AG04450 (cell line): ENCODE results near the gene PRSS12. TPM values are rescaled to one million over a fixed set of nuclear protein-coding genes. Genes with fewer than 3 reads are reported as not detected.
"Not testable (repeated sequence)": the region's sequence is repeated elsewhere in the genome, so short reads cannot be mapped to it uniquely, and the experiment has no call there.

Experiments
- CTCF ChIA-PET: fragments of 300-600, 350-600 bp; formaldehyde crosslinking; extraction: SDS; loops from one replicate; lab custom pipeline; 2022; ENCODE audit warnings: antibody characterized with exemption, inconsistent platforms; lab: Charles Lee
- POLR2A ChIA-PET: fragments of 350-600 bp; formaldehyde crosslinking; extraction: SDS; loops from one replicate; lab custom pipeline; 2021; ENCODE audit warnings: antibody characterized with exemption, inconsistent platforms; lab: Yijun Ruan, JAX
- DNase-seq: peaks from one replicate; pipeline ENCODE4 v3.0.0-alpha.2; 2011; ENCODE audit warnings: low read depth, low spot score
- H3K27ac ChIP-seq: one replicate; pipeline ENCODE4 v1.5.1; 2012; ENCODE audit warnings: low read depth, low read length, control low read depth
- H3K27me3 ChIP-seq: one replicate; pipeline ENCODE4 v1.6.0; 2012; ENCODE audit warnings: low read length; ENCODE audit not compliant: control insufficient read depth, insufficient read depth
- H3K4me3 ChIP-seq: 2 replicates; pipeline ENCODE4 v1.5.1; 2011; ENCODE audit warnings: mild to moderate bottlenecking, low read depth, low read length, control low read depth
- H3K9me3 ChIP-seq: 2 replicates; pipeline ENCODE4 v1.5.1; 2012; ENCODE audit warnings: low read length; ENCODE audit not compliant: control insufficient read depth, insufficient read depth
- CTCF ChIP-seq: IDR thresholded peaks from 2 replicates; pipeline ENCODE4 v1.5.1; 2011; ENCODE audit warnings: low read depth, low read length, control low read depth, inconsistent platforms
- polyA plus RNA-seq: library from polyadenylated mRNA; depleted of rRNA; stranded (reverse); fragments of >200 nt; gene quantifications from 2 replicates; pipeline ENCODE4 v1.2.3, GENCODE V29; 2011

PRSS12 gene
- polyA plus RNA-seq, 1 experiment = 155 TPM

- Histone ChIP-seq H3K4me3 (no peak overlapping the region), H3K27me3 (no peaks in the 10 kb centered on the region), H3K9me3 (no peaks in the 10 kb centered on the region), H3K27ac (no peak overlapping the region)
- no peak for DNase-seq
- TF ChIP-seq CTCF = peak; percentile 52
- ChIA-PET POLR2A (no interaction called here), CTCF (interaction anchor here (0.6 to 2.8 kb wide), 25 partner anchors 10 to 1912 kb away, joined by 3 to 22 read pairs (median 4); partner anchors contain the start of genes NDST3 and PRSS12)
Observed at GRCh38 chr4:118270492-118270891, 82.3 kb downstream of the PRSS12 start.

GRCh38 chr4:118268780-118269179 lies 84.0 kb downstream of the PRSS12 start:
- H3K27ac ChIP-seq = no peak overlapping the region
- DNase-seq = no peak
- no peak overlapping the region for H3K4me3 ChIP-seq
- TF ChIP-seq CTCF = no peak
- ChIA-PET POLR2A (no interaction called here), CTCF (no interaction called here)
- H3K27me3 ChIP-seq = no peaks in the 10 kb centered on the region
- no peaks in the 10 kb centered on the region; the same call in 1 of the 2 replicates for H3K9me3 ChIP-seq

GRCh38 chr4:118266145-118266496 lies 86.7 kb downstream of the PRSS12 start:
- CTCF ChIA-PET, H3K27me3 ChIP-seq, POLR2A ChIA-PET: not testable (repeated sequence)

GRCh38 chr4:118265312-118266144 lies 87.3 kb downstream of the PRSS12 start:
- POLR2A ChIA-PET = no interaction called here
- H3K4me3 ChIP-seq = peak overlapping the region; percentile 58
- H3K9me3 ChIP-seq = no peaks in the 10 kb centered on the region; the same call in 1 of the 2 replicates
- no peak overlapping the region for H3K27ac ChIP-seq
- no peak for DNase-seq
- no peaks in the 10 kb centered on the region for H3K27me3 ChIP-seq
- CTCF ChIA-PET = interaction anchor here (1.5 kb wide), 1 partner anchor 41 kb away, joined by 4 read pairs; no protein-coding TSS in a partner anchor
- TF ChIP-seq CTCF = no peak

More at GRCh38 chr4:118266145-118266496, 86.7 kb downstream of the PRSS12 start:
- not testable (repeated sequence) for H3K27ac ChIP-seq, DNase-seq, H3K9me3 ChIP-seq, H3K4me3 ChIP-seq

GRCh38 chr4:118264096-118264495 lies 88.7 kb downstream of the PRSS12 start:
- Histone ChIP-seq H3K4me3 (no peak overlapping the region), H3K9me3 (no peaks in the 10 kb centered on the region; the same call in 1 of the 2 replicates), H3K27me3 (no peaks in the 10 kb centered on the region), H3K27ac (no peak overlapping the region)
- no peak for TF ChIP-seq CTCF
- POLR2A ChIA-PET = no interaction called here
- no peak for DNase-seq
- CTCF ChIA-PET = interaction anchor here (1.2 to 1.5 kb wide), 3 partner anchors 9 to 188 kb away, joined by 3 to 4 read pairs (median 4); no protein-coding TSS in a partner anchor
